Neuronal stem cell (in vitro differentiated cells): ENCODE measurements around the gene PKIB.
A peak's percentile ranks its signal among the peaks of the same experiment; 100 is the strongest.

Experiments
- DNase-seq: peaks from one replicate; pipeline ENCODE4 v3.0.0-alpha.2; 2013; ENCODE audit warnings: low spot score
- H2AFZ ChIP-seq: one replicate; pipeline ENCODE4 v1.6.1; 2013; ENCODE audit warnings: mild to moderate bottlenecking, low read length, inconsistent platforms
- H2AK5ac ChIP-seq: 2 replicates; pipeline ENCODE4 v1.6.1; 2013; ENCODE audit warnings: low read depth, mild to moderate bottlenecking, inconsistent platforms, low read length, moderate library complexity, mixed read lengths
- H2BK120ac ChIP-seq: 2 replicates; pipeline ENCODE4 v1.6.1; 2013; ENCODE audit warnings: low read depth, mild to moderate bottlenecking, inconsistent platforms, low read length, moderate library complexity, mixed read lengths
- H2BK12ac ChIP-seq: one replicate; pipeline ENCODE4 v1.6.1; 2013; ENCODE audit warnings: low read length, inconsistent platforms
- H2BK15ac ChIP-seq: 2 replicates; pipeline ENCODE4 v1.6.1; 2013; ENCODE audit warnings: mild to moderate bottlenecking, low read length, inconsistent platforms, mixed read lengths
- H2BK5ac ChIP-seq: one replicate; pipeline ENCODE4 v1.6.1; 2013; ENCODE audit warnings: inconsistent platforms, mild to moderate bottlenecking, low read length, moderate library complexity
- H3K14ac ChIP-seq: one replicate; pipeline ENCODE4 v1.6.1; 2013; ENCODE audit warnings: low read length, inconsistent platforms
- H3K18ac ChIP-seq: 2 replicates; pipeline ENCODE4 v1.6.1; 2013; ENCODE audit warnings: low read length, inconsistent platforms
- H3K23ac ChIP-seq: 2 replicates; pipeline ENCODE4 v1.6.1; 2013; ENCODE audit warnings: low read depth, mild to moderate bottlenecking, mixed read lengths, low read length, inconsistent platforms; ENCODE audit not compliant: poor library complexity
- H3K27ac ChIP-seq: replicated peaks from 3 replicates; pipeline ENCODE4 v1.5.1; 2013; ENCODE audit warnings: low read length, inconsistent platforms
- H3K27me3 ChIP-seq, 3 experiments: 2 replicates each; pipeline ENCODE4 v1.6.1; 2013; ENCODE audit warnings: low read length in 3 of 3, mild to moderate bottlenecking in 2 of 3, inconsistent platforms in 1 of 3, low read depth in 1 of 3, mixed read lengths in 1 of 3, moderate library complexity in 1 of 3; ENCODE audit not compliant: control insufficient read depth in 3 of 3, insufficient read depth in 3 of 3
- H3K36me3 ChIP-seq, 2 donors: replicated peaks in 1 of 2; 2 replicates each; pipeline ENCODE4 v1.6.1; 2013; ENCODE audit warnings: low read length in 2 of 2; ENCODE audit not compliant: control insufficient read depth in 2 of 2, insufficient read depth in 2 of 2
- H3K4ac ChIP-seq: 2 replicates; pipeline ENCODE4 v1.6.1; 2013; ENCODE audit warnings: inconsistent platforms, mild to moderate bottlenecking, low read length, moderate library complexity
- H3K4me1 ChIP-seq, 2 donors: 1 replicate in 1 of 2; 2 replicates in 1 of 2; pipeline ENCODE4 v1.6.1; 2013; ENCODE audit warnings: low read length in 2 of 2, low read depth in 1 of 2; ENCODE audit not compliant: control insufficient read depth in 2 of 2, insufficient read depth in 1 of 2
- H3K4me2 ChIP-seq: one replicate; pipeline ENCODE4 v1.6.1; 2013; ENCODE audit warnings: mild to moderate bottlenecking, low read length, inconsistent platforms; ENCODE audit not compliant: insufficient read depth, poor library complexity, severe bottlenecking
- H3K4me3 ChIP-seq, 2 donors: 2 replicates each; pipeline ENCODE4 v1.5.1; 2013; ENCODE audit warnings: low read length in 2 of 2, mild to moderate bottlenecking in 2 of 2, inconsistent platforms in 1 of 2, moderate library complexity in 1 of 2
- H3K79me1 ChIP-seq: one replicate; pipeline ENCODE4 v1.6.1; 2013; ENCODE audit warnings: low read depth, mild to moderate bottlenecking, inconsistent platforms, low read length, moderate library complexity
- H3K9ac ChIP-seq: one replicate; pipeline ENCODE4 v1.6.1; 2013; ENCODE audit warnings: mild to moderate bottlenecking, low read depth, low read length, inconsistent platforms; ENCODE audit not compliant: poor library complexity
- H3K9me3 ChIP-seq, 2 donors: replicated peaks in 1 of 2; 2 replicates each; pipeline versions ENCODE3 to v1.6.1; 2013; ENCODE audit warnings: low read length in 2 of 2, mild to moderate bottlenecking in 2 of 2, inconsistent platforms in 1 of 2, low read depth in 1 of 2, mixed read lengths in 1 of 2, moderate library complexity in 1 of 2; ENCODE audit not compliant: control insufficient read depth in 2 of 2, insufficient read depth in 1 of 2
- H4K8ac ChIP-seq: one replicate; pipeline ENCODE4 v1.6.1; 2013; ENCODE audit warnings: low read depth, mild to moderate bottlenecking, inconsistent platforms, low read length, moderate library complexity
- H4K91ac ChIP-seq: one replicate; pipeline ENCODE4 v1.6.1; 2013; ENCODE audit warnings: low read length, low read depth, mild to moderate bottlenecking, inconsistent platforms; ENCODE audit not compliant: poor library complexity
- WGBS, 2 donors: extraction: QIAGEN DNeasy Blood & Tissue Kit; methylation state at CpG; one replicate each; pipeline ENCODE4 v1.1.7; 2013; ENCODE audit warnings: missing lambda C conversion rate in 2 of 2, mixed read lengths in 1 of 2; ENCODE audit not compliant: insufficient read length in 2 of 2, insufficient replicate concordance in 1 of 2; ENCODE audit errors: extremely low coverage in 2 of 2; 5-methylcytosine and 5-hydroxymethylcytosine counted together

The PKIB gene

GRCh38 chr6:122645256-122645655 lies 35.1 kb downstream of the PKIB start:
- no peaks in the 10 kb centered on the region for H3K36me3 ChIP-seq
- no peak overlapping the region for H3K27ac ChIP-seq
- H3K4me1 ChIP-seq = no peaks in the 10 kb centered on the region
- H3K27me3 ChIP-seq = no peaks in the 10 kb centered on the region
- no peak overlapping the region for H2BK15ac ChIP-seq
- H2BK12ac ChIP-seq = no peak overlapping the region
- no peak overlapping the region for H3K23ac ChIP-seq
- no peak overlapping the region for H3K4me2 ChIP-seq
- no peak overlapping the region for H2BK120ac ChIP-seq
- DNase-seq = no peak
- H3K9ac ChIP-seq = no peak overlapping the region
- H3K4me3 ChIP-seq = peak overlapping the region in 1 of 2 donors; percentile 54
- H3K9me3 ChIP-seq = no peaks in the 10 kb centered on the region
- no peak overlapping the region for H2AK5ac ChIP-seq
- no peak overlapping the region for H3K18ac ChIP-seq
- H4K8ac ChIP-seq = no peak overlapping the region
- peaks cover 2% of the 10 kb centered on the region for H3K79me1 ChIP-seq
- no CpG with 5 or more reads among the region's 4 CpGs for WGBS, 2 donors
- H2AFZ ChIP-seq = no peak overlapping the region
- peak overlapping the region; percentile 53 for H2BK5ac ChIP-seq
- H3K4ac ChIP-seq = no peak overlapping the region
- no peak overlapping the region for H4K91ac ChIP-seq
- H3K14ac ChIP-seq = no peak overlapping the region

GRCh38 chr6:122647765-122648164 lies 37.6 kb downstream of the PKIB start:
- H4K8ac ChIP-seq = no peak overlapping the region
- WGBS, 2 donors = no CpG with 5 or more reads among the region's 3 CpGs
- no peak overlapping the region for H3K4me3 ChIP-seq
- no peak overlapping the region for H2BK15ac ChIP-seq
- no peak overlapping the region for H2BK120ac ChIP-seq
- no peak overlapping the region for H2BK5ac ChIP-seq
- H3K4me2 ChIP-seq = no peak overlapping the region
- H3K27ac ChIP-seq = no peak overlapping the region
- no peak overlapping the region for H3K4ac ChIP-seq
- no peaks in the 10 kb centered on the region for H3K36me3 ChIP-seq
- no peak overlapping the region for H3K18ac ChIP-seq
- H2AK5ac ChIP-seq = no peak overlapping the region
- H3K9me3 ChIP-seq = no peaks in the 10 kb centered on the region
- no peaks in the 10 kb centered on the region for H3K4me1 ChIP-seq
- no peak for DNase-seq
- peaks cover 2% of the 10 kb centered on the region for H3K79me1 ChIP-seq
- H3K27me3 ChIP-seq = no peaks in the 10 kb centered on the region
- H3K9ac ChIP-seq = no peak overlapping the region
- H3K14ac ChIP-seq = no peak overlapping the region
- H3K23ac ChIP-seq = no peak overlapping the region
- no peak overlapping the region for H4K91ac ChIP-seq
- no peak overlapping the region for H2AFZ ChIP-seq
- H2BK12ac ChIP-seq = no peak overlapping the region

- H3K4me1 ChIP-seq = no peaks in the 10 kb centered on the region
- no peak overlapping the region for H4K8ac ChIP-seq
- no CpG with 5 or more reads among the region's 2 CpGs for WGBS, 2 donors
- no peak overlapping the region for H2BK5ac ChIP-seq
- no peak overlapping the region for H3K18ac ChIP-seq
- H3K4me2 ChIP-seq = no peak overlapping the region
- H2BK12ac ChIP-seq = no peak overlapping the region
- H2BK120ac ChIP-seq = no peak overlapping the region
- no peaks in the 10 kb centered on the region for H3K36me3 ChIP-seq
- no peak overlapping the region for H3K4me3 ChIP-seq
- no peak overlapping the region for H2BK15ac ChIP-seq
- no peaks in the 10 kb centered on the region for H3K27me3 ChIP-seq
- no peak overlapping the region for H3K27ac ChIP-seq
- H3K4ac ChIP-seq = no peak overlapping the region
- H3K9ac ChIP-seq = no peak overlapping the region
- H3K23ac ChIP-seq = no peak overlapping the region
- H3K79me1 ChIP-seq = peaks cover 2% of the 10 kb centered on the region
- no peak for DNase-seq
- H2AFZ ChIP-seq = no peak overlapping the region
- H2AK5ac ChIP-seq = no peak overlapping the region
- H3K14ac ChIP-seq = no peak overlapping the region
- H4K91ac ChIP-seq = no peak overlapping the region
- H3K9me3 ChIP-seq = no peaks in the 10 kb centered on the region
Observed at GRCh38 chr6:122648726-122649125, 38.5 kb downstream of the PKIB start.

- Histone ChIP-seq H3K36me3 (no peaks in the 10 kb centered on the region), H3K23ac (no peak overlapping the region), H3K4ac (no peak overlapping the region), H2AK5ac (no peak overlapping the region), H2BK15ac (no peak overlapping the region), H4K8ac (no peak overlapping the region), H3K9me3 (no peaks in the 10 kb centered on the region), H3K14ac (no peak overlapping the region), H3K27me3 (no peaks in the 10 kb centered on the region), H2BK120ac (no peak overlapping the region), H2BK12ac (no peak overlapping the region), H2AFZ (no peak overlapping the region), H3K4me1 (no peaks in the 10 kb centered on the region), H3K79me1 (peaks cover 2% of the 10 kb centered on the region), H4K91ac (no peak overlapping the region), H3K9ac (no peak overlapping the region), H3K4me2 (no peak overlapping the region), H2BK5ac (no peak overlapping the region), H3K18ac (no peak overlapping the region), H3K27ac (no peak overlapping the region), H3K4me3 (no peak overlapping the region)
- DNase-seq = no peak
- WGBS, 2 donors = no CpG with 5 or more reads among the region's 3 CpGs
Observed at GRCh38 chr6:122649701-122650100, 39.5 kb downstream of the PKIB start.
